ENCODE measurements around the gene EFCAB5. TPM values are rescaled to one million over a fixed set of nuclear protein-coding genes. Genes with fewer than 3 reads are reported as not detected.

Gene EFCAB5
- polyA plus RNA-seq, 1 donor from 2014 or later, result 1.0 TPM

- no peaks in the 10 kb centered on the region for H3K36me3 ChIP-seq (ENCODE audit: insufficient read depth, low read length)
These were observed 18.4 kb downstream of the EFCAB5 start for GRCh38 chr17:29959658-29960337.

GRCh38 chr17:29962656-29963055 is 21.2 kb downstream of the EFCAB5 start:
- H3K9me3 ChIP-seq (ENCODE audit: low read length), result no peaks in the 10 kb centered on the region
- no peak overlapping the region for H3K4me3 ChIP-seq (ENCODE audit: low read length)
- H3K79me2 ChIP-seq (replicated peaks; ENCODE audit: insufficient read depth, low read length), result no peaks in the 10 kb centered on the region
- H3K9me2 ChIP-seq (ENCODE audit: insufficient read depth, low read length), result no peaks in the 10 kb centered on the region
- no peak overlapping the region for H3K27ac ChIP-seq (ENCODE audit: low read length)
- no peaks in the 10 kb centered on the region for H3K27me3 ChIP-seq (ENCODE audit: insufficient read depth, low read depth, low read length)
- no peaks in the 10 kb centered on the region for H3K36me3 ChIP-seq (ENCODE audit: insufficient read depth, low read length)
- no peaks in the 10 kb centered on the region for H3F3A ChIP-seq (ENCODE audit: insufficient read depth, low read length, poor library complexity, severe bottlenecking)
- H4K20me1 ChIP-seq (ENCODE audit: insufficient read depth), result no peaks in the 10 kb centered on the region
- TF ChIP-seq REST (IDR thresholded peaks at IDR 0.05; ENCODE audit: borderline replicate concordance) (no peak), CTCF (IDR thresholded peaks at IDR 0.05; ENCODE audit: poor library complexity, severe bottlenecking) (no peak)
- no peak overlapping the region for H2AFZ ChIP-seq (ENCODE audit: low read depth, low read length)
- no peak overlapping the region for H3K4me2 ChIP-seq (ENCODE audit: low read length)
- H3K9ac ChIP-seq (ENCODE audit: low read length), result no peak overlapping the region

More at GRCh38 chr17:29959658-29960337, 18.4 kb downstream of the EFCAB5 start:
- Histone ChIP-seq H3F3A (ENCODE audit: insufficient read depth, low read length, poor library complexity, severe bottlenecking) (no peaks in the 10 kb centered on the region), H3K27ac (ENCODE audit: low read length) (no peak overlapping the region), H3K4me2 (ENCODE audit: low read length) (no peak overlapping the region), H3K9ac (ENCODE audit: low read length) (no peak overlapping the region), H3K79me2 (replicated peaks; ENCODE audit: insufficient read depth, low read length) (no peaks in the 10 kb centered on the region), H2AFZ (ENCODE audit: low read depth, low read length) (no peak overlapping the region), H4K20me1 (ENCODE audit: insufficient read depth) (no peaks in the 10 kb centered on the region), H3K9me2 (ENCODE audit: insufficient read depth, low read length) (no peaks in the 10 kb centered on the region), H3K9me3 (ENCODE audit: low read length) (no peaks in the 10 kb centered on the region), H3K27me3 (ENCODE audit: insufficient read depth, low read depth, low read length) (no peaks in the 10 kb centered on the region), H3K4me3 (ENCODE audit: low read length) (no peak overlapping the region)
- TF ChIP-seq POLR2AphosphoS5 (IDR thresholded peaks at IDR 0.05) (no peak), EP300 (conservative IDR thresholded peaks at IDR 0.05; ENCODE audit: poor library complexity, severe bottlenecking) (no peak), MXI1 (conservative IDR thresholded peaks at IDR 0.05; ENCODE audit: poor library complexity, severe bottlenecking) (no peak), CTCF (IDR thresholded peaks at IDR 0.05; ENCODE audit: poor library complexity, severe bottlenecking) (no peak), REST (IDR thresholded peaks at IDR 0.05; ENCODE audit: borderline replicate concordance) (no peak), EZH2 (IDR thresholded peaks at IDR 0.05; ENCODE audit: borderline replicate concordance, insufficient read depth, low read length, poor library complexity, severe bottlenecking) (no peak), SMC3 (conservative IDR thresholded peaks at IDR 0.05; ENCODE audit: poor library complexity) (no peak), RAD21 (conservative IDR thresholded peaks at IDR 0.05) (no peak), TAF1 (IDR thresholded peaks at IDR 0.05; ENCODE audit: low read depth) (no peak)

All from neural cell (in vitro differentiated cells).